A673 (cell line): ENCODE measurements around the gene INPP1. TPM values are rescaled to one million over a fixed set of nuclear protein-coding genes. Genes with fewer than 3 reads are reported as not detected.
"Not testable (repeated sequence)": the region's sequence is repeated elsewhere in the genome, so short reads cannot be mapped to it uniquely, and the experiment has no call there.

Source experiments
- BruUV-seq: library from RNA; stranded (reverse); fragments of 400-500 nt; replicated peaks from 2 replicates; lab custom pipeline; 2021; lab: Mats Ljungman, UMichigan
- CTCF ChIA-PET: fragments of 300-600 bp; sonication (Branson Sonifier 250); formaldehyde crosslinking; loops from one replicate; lab custom pipeline; 2022; ENCODE audit warnings: antibody characterized with exemption; lab: Charles Lee
- POLR2A ChIA-PET: fragments of 300-600 bp; sonication (Branson Sonifier 250); formaldehyde crosslinking; loops from one replicate; lab custom pipeline; 2022; ENCODE audit warnings: antibody characterized with exemption; ENCODE audit not compliant: low non-redundant PET; lab: Charles Lee
- DNase-seq: peaks from one replicate; pipeline ENCODE4 v3.0.0-alpha.2; 2015; ENCODE audit warnings: low spot score
- H3K27ac ChIP-seq: fragments of 200-600 bp; sonication (generic); 2 replicates; pipeline ENCODE4 v1.5.1; 2016; ENCODE audit warnings: mixed run types, low read depth, mild to moderate bottlenecking, mixed read lengths, antibody characterized with exemption, low read length; ENCODE audit not compliant: poor library complexity, severe bottlenecking
- H3K27me3 ChIP-seq: fragments of 200-600 bp; sonication (generic); replicated peaks from 2 replicates; pipeline ENCODE4 v1.6.1; 2017; ENCODE audit warnings: mixed run types, low read depth, mild to moderate bottlenecking, mixed read lengths, antibody characterized with exemption, low read length; ENCODE audit not compliant: insufficient read depth, poor library complexity
- H3K36me3 ChIP-seq: fragments of 200-600 bp; sonication (generic); 2 replicates; pipeline ENCODE4 v1.6.1; 2016; ENCODE audit warnings: mixed run types, mild to moderate bottlenecking, mixed read lengths, antibody characterized with exemption, low read length; ENCODE audit not compliant: insufficient read depth, poor library complexity, severe bottlenecking
- H3K4me1 ChIP-seq: fragments of 200-600 bp; sonication (generic); 2 replicates; pipeline ENCODE4 v1.6.1; 2017; ENCODE audit warnings: mixed run types, mild to moderate bottlenecking, mixed read lengths, antibody characterized with exemption, low read length; ENCODE audit not compliant: insufficient read depth, poor library complexity, severe bottlenecking
- H3K4me3 ChIP-seq: fragments of 200-600 bp; sonication (generic); 2 replicates; pipeline ENCODE4 v1.5.1; 2016; ENCODE audit warnings: low read depth, mixed run types, mild to moderate bottlenecking, mixed read lengths, low read length; ENCODE audit not compliant: poor library complexity, severe bottlenecking
- H3K9me3 ChIP-seq: fragments of 200-600 bp; sonication (generic); 2 replicates; pipeline ENCODE4 v1.6.1; 2016; ENCODE audit warnings: mixed run types, low read depth, mild to moderate bottlenecking, mixed read lengths, antibody characterized with exemption, low read length; ENCODE audit not compliant: poor library complexity, severe bottlenecking
- EZH2 ChIP-seq: fragments of 200-600 bp; sonication (generic); IDR thresholded peaks from 2 replicates; pipeline ENCODE4 v1.6.1; 2017; ENCODE audit warnings: borderline replicate concordance, low read depth, mild to moderate bottlenecking, mixed read lengths, antibody characterized with exemption, low read length; ENCODE audit not compliant: poor library complexity, severe bottlenecking
- intact Hi-C: fragments of 100-400 bp; cut with micrococcal nuclease; formaldehyde crosslinking; loops from one replicate; pipeline ENCODE4 v1.10.0; 2022; ENCODE audit not compliant: unreplicated experiment
- total RNA-seq: library from RNA; stranded (reverse); gene quantifications from 2 replicates; pipeline ENCODE4 v1.2.3, GENCODE V29; 2021
- TF ChIP-seq, protein P1 (sequence below): fragments of 300-800, 200-600 bp; sonication (generic); conservative IDR thresholded peaks from 2 replicates; pipeline ENCODE4 v1.5.1; 2017; ENCODE audit warnings: low read depth, mild to moderate bottlenecking, antibody characterized with exemption, low read length, moderate library complexity, mixed read lengths

INPP1 gene
- total RNA-seq, 1 experiment from 2014 or later = 3.9 TPM

DNA sequence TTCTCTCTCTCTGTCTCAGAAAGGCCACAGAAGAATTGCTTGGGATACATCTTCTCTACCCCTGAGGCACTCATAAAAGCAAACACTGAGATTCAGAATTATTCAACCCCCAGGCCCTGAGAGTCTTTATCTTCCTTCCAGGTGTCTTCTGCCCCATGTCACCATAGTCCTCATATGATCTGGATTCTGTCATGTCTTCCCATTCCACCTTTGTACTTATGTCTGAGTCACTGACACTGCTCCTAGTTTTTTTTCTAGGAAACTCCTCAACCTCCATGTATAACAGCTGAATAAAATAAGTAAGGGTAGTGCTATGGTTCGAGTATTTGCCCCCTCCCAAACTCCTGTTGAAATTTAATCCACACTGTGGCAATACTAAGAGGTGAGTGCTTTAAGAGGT is 35.4 kb upstream of the INPP1 start:
- CTCF ChIA-PET = no interaction called here
- H3K4me1 ChIP-seq = no peaks in the 10 kb centered on the region

DNA sequence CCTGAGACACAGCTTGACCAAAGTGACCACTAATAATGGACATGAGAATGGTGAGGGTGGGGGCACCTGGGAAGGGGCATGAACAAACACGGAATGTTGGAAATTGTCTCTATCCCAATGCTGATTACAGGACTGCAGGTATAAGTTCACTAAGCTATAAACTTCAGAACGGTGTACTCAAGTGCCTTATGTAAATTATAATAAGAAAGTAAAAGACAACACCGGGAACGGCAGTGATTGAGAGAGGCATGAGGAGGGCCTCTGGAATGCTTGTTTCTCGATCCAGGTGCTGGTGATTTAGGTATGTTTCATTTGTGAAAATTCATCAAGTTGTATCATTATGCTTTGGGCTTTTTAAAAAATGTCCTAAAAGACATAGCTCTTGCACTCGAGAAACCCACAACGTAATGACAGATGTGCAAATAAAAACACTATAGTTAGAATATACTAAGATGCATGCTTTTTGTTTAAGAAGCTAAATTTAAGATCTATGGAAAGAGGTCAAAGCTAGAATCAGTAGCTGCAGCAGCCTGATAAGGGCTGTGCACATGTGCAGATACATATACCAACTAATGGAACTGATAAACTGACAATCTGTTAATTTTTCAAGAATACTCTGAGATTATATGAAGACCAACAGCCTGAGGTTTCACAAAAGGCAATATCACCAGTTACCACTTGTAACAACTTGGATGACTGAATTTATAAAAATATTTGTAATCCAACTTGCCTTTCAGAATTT is 31.3 kb upstream of the INPP1 start:
- Histone ChIP-seq H3K27me3 (no peaks in the 10 kb centered on the region), H3K27ac (no peak overlapping the region), H3K4me1 (no peaks in the 10 kb centered on the region), H3K9me3 (no peaks in the 10 kb centered on the region), H3K4me3 (no peak overlapping the region), H3K36me3 (no peaks in the 10 kb centered on the region)
- DNase-seq = no peak
- CTCF ChIA-PET = no interaction called here
- no TSS peak for BruUV-seq
- POLR2A ChIA-PET = no interaction called here
- intact Hi-C loops = loop anchor here (10.0 kb wide), 1 partner anchor 517 kb away; no protein-coding TSS in a partner anchor
- TF ChIP-seq, protein P1, sequence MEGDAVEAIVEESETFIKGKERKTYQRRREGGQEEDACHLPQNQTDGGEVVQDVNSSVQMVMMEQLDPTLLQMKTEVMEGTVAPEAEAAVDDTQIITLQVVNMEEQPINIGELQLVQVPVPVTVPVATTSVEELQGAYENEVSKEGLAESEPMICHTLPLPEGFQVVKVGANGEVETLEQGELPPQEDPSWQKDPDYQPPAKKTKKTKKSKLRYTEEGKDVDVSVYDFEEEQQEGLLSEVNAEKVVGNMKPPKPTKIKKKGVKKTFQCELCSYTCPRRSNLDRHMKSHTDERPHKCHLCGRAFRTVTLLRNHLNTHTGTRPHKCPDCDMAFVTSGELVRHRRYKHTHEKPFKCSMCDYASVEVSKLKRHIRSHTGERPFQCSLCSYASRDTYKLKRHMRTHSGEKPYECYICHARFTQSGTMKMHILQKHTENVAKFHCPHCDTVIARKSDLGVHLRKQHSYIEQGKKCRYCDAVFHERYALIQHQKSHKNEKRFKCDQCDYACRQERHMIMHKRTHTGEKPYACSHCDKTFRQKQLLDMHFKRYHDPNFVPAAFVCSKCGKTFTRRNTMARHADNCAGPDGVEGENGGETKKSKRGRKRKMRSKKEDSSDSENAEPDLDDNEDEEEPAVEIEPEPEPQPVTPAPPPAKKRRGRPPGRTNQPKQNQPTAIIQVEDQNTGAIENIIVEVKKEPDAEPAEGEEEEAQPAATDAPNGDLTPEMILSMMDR = no peak

More for the DNA sequence above, 35.4 kb upstream of the INPP1 start:
- intact Hi-C loops = no loop called here
- H3K27ac ChIP-seq = no peak overlapping the region
- no peaks in the 10 kb centered on the region for H3K9me3 ChIP-seq
- no peaks in the 10 kb centered on the region for H3K27me3 ChIP-seq
- no peak for TF ChIP-seq EZH2
- TF ChIP-seq, protein P1 = no peak
- H3K36me3 ChIP-seq = no peaks in the 10 kb centered on the region
- BruUV-seq = no TSS peak
- no peak for DNase-seq
- POLR2A ChIA-PET = no interaction called here
- H3K4me3 ChIP-seq = no peak overlapping the region

DNA sequence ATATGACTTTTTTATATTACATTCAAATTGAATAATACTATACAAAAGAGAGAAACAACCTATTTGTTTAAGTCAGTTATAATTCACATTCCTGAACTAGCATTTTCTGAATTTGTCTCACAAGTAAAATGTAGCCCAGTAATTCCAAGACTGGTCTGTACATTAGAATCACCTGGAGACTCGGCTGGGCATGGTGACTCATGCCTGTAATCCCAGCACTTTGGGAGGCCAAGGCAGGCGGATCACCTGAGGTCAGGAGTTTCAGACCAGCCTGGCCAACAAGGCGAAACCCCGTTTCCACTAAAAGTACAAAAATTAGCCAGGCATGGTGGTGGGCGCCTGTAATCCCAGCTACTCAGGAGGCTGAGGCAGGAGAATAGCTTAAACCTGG is 30.8 kb upstream of the INPP1 start:
- H3K4me1 ChIP-seq, H3K4me3 ChIP-seq, POLR2A ChIA-PET, BruUV-seq, H3K27ac ChIP-seq, H3K36me3 ChIP-seq, H3K27me3 ChIP-seq, CTCF ChIA-PET, DNase-seq, H3K9me3 ChIP-seq: not testable (repeated sequence)
- intact Hi-C loops = loop anchor here (10.0 kb wide), 1 partner anchor 518 kb away; no protein-coding TSS in a partner anchor

DNA sequence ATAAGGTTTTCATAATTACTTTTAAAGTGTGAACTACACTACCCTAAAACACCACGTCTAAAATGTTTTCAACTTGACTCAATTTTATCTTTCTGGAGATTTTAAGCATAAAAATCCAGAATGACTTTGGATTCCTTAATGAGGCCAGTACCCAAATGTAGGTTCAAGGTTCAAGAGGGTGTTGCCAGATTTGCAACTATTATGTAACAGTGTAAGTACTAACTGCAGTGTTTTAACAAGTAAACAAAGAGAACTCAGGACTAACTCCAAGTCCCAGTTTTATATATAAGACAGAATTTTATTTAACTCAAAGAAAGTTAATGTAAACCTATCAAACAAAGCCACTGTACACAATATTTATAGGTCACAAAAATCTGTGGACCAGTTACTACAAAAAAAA is 29.5 kb upstream of the INPP1 start:
- Histone ChIP-seq H3K27ac (no peak overlapping the region), H3K4me1 (peaks cover 10% of the 10 kb centered on the region), H3K9me3 (no peaks in the 10 kb centered on the region), H3K4me3 (no peak overlapping the region), H3K27me3 (no peaks in the 10 kb centered on the region), H3K36me3 (no peaks in the 10 kb centered on the region)
- ChIA-PET POLR2A (no interaction called here), CTCF (no interaction called here)
- intact Hi-C loops = loop anchor here (2.0 to 10.0 kb wide), 2 partner anchors 225 to 519 kb away; no protein-coding TSS in a partner anchor
- no TSS peak for BruUV-seq
- no peak for TF ChIP-seq EZH2
- TF ChIP-seq, protein P1 = no peak
- no peak for DNase-seq
